ENCODE measurements around the gene OFD1.

OFD1 gene

DNA sequence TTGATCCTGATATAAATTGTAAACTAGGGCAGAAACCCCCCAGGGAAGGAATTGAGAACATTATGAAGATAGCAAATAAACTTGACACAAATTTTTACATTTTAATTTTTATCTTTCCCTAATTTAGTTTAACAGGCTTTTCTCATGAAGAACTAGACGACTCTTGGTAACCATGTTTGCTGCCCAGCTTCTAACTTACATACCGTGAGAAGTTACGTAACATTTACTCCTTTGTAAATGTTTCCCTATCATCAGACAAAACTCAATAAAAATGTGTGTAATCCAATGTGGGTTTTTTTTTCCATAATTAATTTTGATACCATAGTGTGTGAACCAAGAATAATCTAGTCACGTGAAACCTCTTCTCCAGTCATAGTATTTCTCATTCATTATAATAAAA lies 34.4 kb downstream of the OFD1 start:
- no peak overlapping the region for H3K4me3 ChIP-seq (ENCODE audit: low read length)
- no peaks in the 10 kb centered on the region for H3K79me2 ChIP-seq (ENCODE audit: control insufficient read depth, low read length)
- H4K20me1 ChIP-seq (ENCODE audit: control insufficient read depth, insufficient read depth, low read depth, low read length), result no peaks in the 10 kb centered on the region
- no peak overlapping the region for H3K4me2 ChIP-seq (ENCODE audit: low read length)
- no peaks in the 10 kb centered on the region for H3K4me1 ChIP-seq (ENCODE audit: control insufficient read depth, low read length)
- no peak for TF ChIP-seq EZH2phosphoT487 (IDR thresholded peaks at IDR 0.05; ENCODE audit: borderline replicate concordance, low read length)
- TF ChIP-seq, protein P1, sequence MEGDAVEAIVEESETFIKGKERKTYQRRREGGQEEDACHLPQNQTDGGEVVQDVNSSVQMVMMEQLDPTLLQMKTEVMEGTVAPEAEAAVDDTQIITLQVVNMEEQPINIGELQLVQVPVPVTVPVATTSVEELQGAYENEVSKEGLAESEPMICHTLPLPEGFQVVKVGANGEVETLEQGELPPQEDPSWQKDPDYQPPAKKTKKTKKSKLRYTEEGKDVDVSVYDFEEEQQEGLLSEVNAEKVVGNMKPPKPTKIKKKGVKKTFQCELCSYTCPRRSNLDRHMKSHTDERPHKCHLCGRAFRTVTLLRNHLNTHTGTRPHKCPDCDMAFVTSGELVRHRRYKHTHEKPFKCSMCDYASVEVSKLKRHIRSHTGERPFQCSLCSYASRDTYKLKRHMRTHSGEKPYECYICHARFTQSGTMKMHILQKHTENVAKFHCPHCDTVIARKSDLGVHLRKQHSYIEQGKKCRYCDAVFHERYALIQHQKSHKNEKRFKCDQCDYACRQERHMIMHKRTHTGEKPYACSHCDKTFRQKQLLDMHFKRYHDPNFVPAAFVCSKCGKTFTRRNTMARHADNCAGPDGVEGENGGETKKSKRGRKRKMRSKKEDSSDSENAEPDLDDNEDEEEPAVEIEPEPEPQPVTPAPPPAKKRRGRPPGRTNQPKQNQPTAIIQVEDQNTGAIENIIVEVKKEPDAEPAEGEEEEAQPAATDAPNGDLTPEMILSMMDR (IDR thresholded peaks at IDR 0.05; ENCODE audit: low read depth, low read length, poor library complexity, severe bottlenecking), result no peak
- no peaks in the 10 kb centered on the region for H3K27me3 ChIP-seq (ENCODE audit: control insufficient read depth, low read length)
- H3K9me2 ChIP-seq (replicated peaks; ENCODE audit: control insufficient read depth, low read length), result no peaks in the 10 kb centered on the region
- H3F3A ChIP-seq (ENCODE audit: control insufficient read depth, insufficient read depth), result no peaks in the 10 kb centered on the region
- peaks cover 83% of the 10 kb centered on the region for H3K36me3 ChIP-seq (ENCODE audit: control insufficient read depth, low read length)
- no peaks in the 10 kb centered on the region for H3K9me3 ChIP-seq (ENCODE audit: control insufficient read depth, insufficient read depth, low read length)
- no peak overlapping the region for H3K27ac ChIP-seq (ENCODE audit: low read depth, low read length)

DNA sequence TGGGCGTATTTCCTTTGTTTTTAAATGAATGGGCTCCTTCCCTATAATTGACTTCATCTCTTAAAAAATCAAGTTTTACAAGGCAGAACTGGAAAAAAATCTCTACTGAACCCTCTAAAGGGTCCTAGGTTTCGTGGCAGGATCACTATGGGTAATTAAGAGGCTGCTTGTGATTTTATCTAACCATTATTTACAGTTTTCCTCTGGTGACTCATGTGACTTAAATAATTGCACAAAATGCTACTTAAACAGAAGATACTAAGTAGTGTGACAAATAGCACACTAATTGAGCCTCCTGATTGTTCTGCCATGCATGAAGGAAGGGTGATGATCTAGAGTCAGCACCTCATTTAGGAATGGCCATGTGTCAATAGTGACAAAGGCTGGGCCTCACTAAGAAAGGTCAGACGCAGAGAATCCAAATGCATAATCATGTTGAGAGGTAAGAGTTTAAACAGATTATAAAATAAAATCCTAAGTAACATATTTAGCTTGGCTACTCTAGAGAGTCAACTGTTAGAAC lies 35.5 kb downstream of the OFD1 start:
- no peaks in the 10 kb centered on the region for H3K79me2 ChIP-seq (ENCODE audit: control insufficient read depth, low read length)
- no peaks in the 10 kb centered on the region for H3K27me3 ChIP-seq (ENCODE audit: control insufficient read depth, low read length)
- no peaks in the 10 kb centered on the region for H3K4me1 ChIP-seq (ENCODE audit: control insufficient read depth, low read length)
- no peaks in the 10 kb centered on the region for H3K9me3 ChIP-seq (ENCODE audit: control insufficient read depth, insufficient read depth, low read length)
- H3K27ac ChIP-seq (ENCODE audit: low read depth, low read length), result no peak overlapping the region
- TF ChIP-seq, protein P1 (IDR thresholded peaks at IDR 0.05; ENCODE audit: low read depth, low read length, poor library complexity, severe bottlenecking), result no peak
- no peak for TF ChIP-seq EZH2phosphoT487 (IDR thresholded peaks at IDR 0.05; ENCODE audit: borderline replicate concordance, low read length)
- H3K36me3 ChIP-seq (ENCODE audit: control insufficient read depth, low read length), result peaks cover 85% of the 10 kb centered on the region
- no peaks in the 10 kb centered on the region for H4K20me1 ChIP-seq (ENCODE audit: control insufficient read depth, insufficient read depth, low read depth, low read length)
- no peaks in the 10 kb centered on the region for H3K9me2 ChIP-seq (replicated peaks; ENCODE audit: control insufficient read depth, low read length)
- H3K4me2 ChIP-seq (ENCODE audit: low read length), result no peak overlapping the region
- H3K4me3 ChIP-seq (ENCODE audit: low read length), result no peak overlapping the region
- no peaks in the 10 kb centered on the region for H3F3A ChIP-seq (ENCODE audit: control insufficient read depth, insufficient read depth)

DNA sequence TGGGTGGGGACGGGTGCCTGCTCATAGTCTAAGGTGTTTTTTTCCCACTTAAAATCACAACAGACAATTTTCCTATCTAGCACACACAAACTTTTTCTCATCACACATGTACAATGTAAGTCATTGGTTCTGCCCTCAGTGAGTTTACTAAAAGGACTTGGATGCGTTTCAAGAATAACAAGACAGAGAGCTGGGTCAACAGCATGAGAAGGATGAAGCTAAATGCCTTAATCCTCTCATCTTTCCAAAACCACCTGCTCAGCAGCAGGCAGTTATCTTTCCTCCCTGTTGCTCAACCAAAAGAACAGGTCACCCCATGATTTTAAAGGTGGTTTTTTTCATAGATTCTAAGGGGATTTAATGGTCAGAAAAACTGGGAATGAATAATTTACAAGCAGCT lies 40.1 kb downstream of the OFD1 start:
- Histone ChIP-seq H3K4me2 (ENCODE audit: low read length) (no peak overlapping the region), H3K4me1 (ENCODE audit: control insufficient read depth, low read length) (no peaks in the 10 kb centered on the region), H3F3A (ENCODE audit: control insufficient read depth, insufficient read depth) (no peaks in the 10 kb centered on the region), H3K9me3 (ENCODE audit: control insufficient read depth, insufficient read depth, low read length) (no peaks in the 10 kb centered on the region), H3K4me3 (ENCODE audit: low read length) (no peak overlapping the region), H3K9me2 (replicated peaks; ENCODE audit: control insufficient read depth, low read length) (no peaks in the 10 kb centered on the region), H3K36me3 (ENCODE audit: control insufficient read depth, low read length) (peaks cover 53% of the 10 kb centered on the region), H4K20me1 (ENCODE audit: control insufficient read depth, insufficient read depth, low read depth, low read length) (no peaks in the 10 kb centered on the region), H3K79me2 (ENCODE audit: control insufficient read depth, low read length) (no peaks in the 10 kb centered on the region), H3K27me3 (ENCODE audit: control insufficient read depth, low read length) (no peaks in the 10 kb centered on the region), H3K27ac (ENCODE audit: low read depth, low read length) (no peak overlapping the region)
- TF ChIP-seq EZH2phosphoT487 (IDR thresholded peaks at IDR 0.05; ENCODE audit: borderline replicate concordance, low read length), result no peak
- TF ChIP-seq, protein P1 (IDR thresholded peaks at IDR 0.05; ENCODE audit: low read depth, low read length, poor library complexity, severe bottlenecking), result no peak
